NCI-H524 (cell line): Measurements from ENCODE around the gene DGUOK.
A peak's percentile ranks its signal among the peaks of the same experiment; 100 is the strongest.

Experiments used
- DNase-seq, 2 experiments: peaks; one replicate each; lab custom pipeline; 2025; lab: John Stamatoyannopoulos, UW

Gene DGUOK

DNA sequence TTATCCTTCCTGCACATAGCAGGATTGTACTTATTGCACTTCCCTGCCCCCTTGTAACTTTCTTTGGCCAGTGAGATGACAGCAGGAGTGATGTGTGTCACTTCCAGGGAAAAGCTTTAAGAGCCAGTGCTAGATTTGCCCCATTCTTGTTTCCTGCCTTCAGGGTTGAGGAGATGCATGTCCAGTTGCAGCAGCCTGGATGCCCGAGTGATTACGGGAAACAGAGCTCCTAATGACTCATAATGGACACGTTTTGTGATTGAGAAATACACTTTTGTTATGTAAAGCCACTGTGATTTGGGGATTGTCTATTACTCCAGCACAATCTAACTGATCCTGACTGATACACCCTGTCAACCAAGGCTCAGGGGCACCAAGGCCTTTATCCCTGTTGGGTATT is 53.0 kb downstream of the DGUOK start:
- no peak for DNase-seq

DNA sequence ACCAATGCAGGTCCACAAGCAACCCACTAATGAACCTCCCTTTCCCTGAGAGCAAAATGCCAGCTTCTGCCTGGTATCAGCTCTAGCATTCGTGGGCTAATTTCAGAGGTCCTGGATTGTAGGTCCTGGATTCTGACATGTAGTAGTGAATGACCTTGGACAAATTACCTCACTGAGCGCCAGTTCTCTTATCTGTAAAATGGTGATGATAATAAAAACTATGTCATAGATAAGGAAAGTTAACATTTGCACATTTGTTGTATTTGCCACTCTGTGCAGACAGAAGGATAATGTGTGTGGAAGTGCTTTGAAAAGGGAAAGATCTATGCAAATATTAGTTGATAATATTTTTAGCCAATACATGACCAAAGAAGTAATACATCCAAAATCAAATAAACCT is 53.9 kb downstream of the DGUOK start:
- no peak for DNase-seq

DNA sequence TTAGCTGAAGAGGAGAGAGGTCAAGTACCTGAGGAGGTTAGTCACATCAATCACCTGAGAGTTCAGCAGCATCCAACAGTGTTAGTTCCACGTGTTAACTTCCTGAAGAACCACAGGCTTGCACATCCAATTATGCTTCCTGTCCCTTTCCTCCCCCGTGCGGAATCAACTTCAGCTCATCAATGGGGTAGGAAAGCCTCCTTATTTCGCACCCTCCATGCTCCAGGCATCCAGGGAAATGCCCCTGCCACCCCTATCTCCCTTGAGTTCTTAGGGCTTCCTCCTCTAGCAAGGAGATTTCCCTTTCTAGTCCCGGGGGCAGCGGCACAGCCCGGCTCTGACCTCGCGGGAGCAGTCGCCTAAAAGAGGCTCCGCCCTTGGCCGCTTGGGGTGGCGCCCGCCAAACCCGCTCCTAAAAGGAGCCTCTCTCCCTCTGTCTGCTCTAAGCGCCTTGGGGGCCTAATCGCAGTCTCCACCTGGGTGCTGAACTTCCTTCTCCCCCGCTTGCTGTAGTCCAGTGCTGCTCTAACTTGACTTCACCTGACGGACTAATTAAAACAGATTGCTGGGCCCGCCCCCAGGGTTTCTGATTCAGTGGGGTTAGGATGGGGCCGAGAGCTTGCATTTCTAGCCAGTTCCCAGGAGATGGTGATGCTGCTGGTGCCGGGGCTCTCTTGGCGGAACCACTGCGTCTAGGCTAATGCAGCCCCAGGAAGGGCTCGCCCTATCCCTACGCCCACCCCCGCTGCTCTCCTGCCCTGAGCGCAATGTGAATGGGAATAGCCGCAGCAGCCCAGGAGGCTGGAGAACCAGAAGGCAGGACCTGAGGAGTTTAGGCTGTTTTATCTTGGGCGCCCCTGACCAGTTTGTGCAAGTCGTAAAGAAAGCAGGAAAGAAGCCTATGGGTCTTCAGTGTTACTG is 54.7 kb downstream of the DGUOK start:
- peak; percentile 68 to 80 for DNase-seq

DNA sequence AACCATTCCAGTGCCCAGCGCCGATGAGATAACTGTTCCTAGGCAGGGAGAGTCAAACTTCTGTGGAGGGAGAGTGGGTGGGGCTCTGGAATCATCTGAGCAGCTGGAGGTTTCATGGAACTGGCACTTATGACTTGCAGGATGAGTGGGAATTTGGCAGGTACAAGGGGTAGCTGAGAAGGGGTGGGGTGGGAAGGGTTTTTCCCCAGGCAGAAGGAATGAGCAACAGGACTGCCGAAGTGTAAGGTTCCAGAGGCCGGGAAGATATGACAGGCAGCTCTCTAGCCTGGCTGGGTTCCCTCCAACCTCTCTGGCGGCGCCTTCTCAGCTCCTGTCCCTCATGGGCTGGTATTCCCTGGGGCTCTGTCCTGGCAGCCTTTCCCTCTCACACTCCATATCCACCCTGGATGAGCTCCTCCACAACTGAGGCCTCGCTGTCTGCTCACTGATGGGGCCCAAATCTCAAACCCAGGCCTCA is 55.5 kb downstream of the DGUOK start:
- peak; percentile 47 to 70 for DNase-seq

DNA sequence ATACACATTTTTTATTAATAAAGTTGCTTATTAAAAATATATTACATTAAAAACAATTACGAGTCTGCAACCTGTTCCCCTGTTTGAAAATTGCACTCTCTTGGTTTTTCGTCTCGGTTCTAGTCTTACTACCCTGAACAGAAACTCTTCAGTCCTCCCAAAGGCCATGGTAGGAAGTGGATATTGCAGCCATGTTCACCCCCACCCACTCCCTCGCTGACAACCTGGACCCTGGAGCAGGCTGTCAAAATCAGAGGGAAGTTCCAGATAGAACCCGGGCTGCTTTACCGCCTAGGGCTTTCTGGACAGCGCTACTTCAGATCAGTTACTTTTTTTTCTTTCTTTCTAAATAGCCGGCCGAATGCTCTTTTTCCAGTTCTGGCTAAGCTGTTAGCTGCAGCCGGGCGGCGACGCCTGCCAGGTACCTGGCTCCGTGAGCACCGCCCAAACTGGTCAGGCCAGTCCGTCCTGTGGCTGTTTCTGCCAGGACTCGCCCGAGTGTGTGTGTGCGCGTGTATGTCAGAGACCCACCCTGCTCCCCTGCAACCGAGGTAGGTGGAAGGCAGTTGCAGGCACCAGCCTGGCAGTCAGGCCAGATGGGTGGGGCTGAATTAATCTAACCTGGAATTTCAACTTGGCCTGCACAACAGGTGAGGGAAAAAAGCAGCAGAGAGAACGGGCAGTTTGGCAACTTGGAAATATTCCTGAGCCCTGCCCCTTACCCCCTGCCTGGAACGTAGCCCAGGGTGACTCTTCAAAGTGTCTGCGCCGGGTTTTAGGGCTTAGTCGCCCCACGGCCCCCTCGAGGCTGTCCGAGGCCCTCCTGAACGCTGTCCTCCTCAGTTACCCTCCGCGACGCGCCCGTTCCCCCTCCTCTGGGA is 56.9 kb downstream of the DGUOK start:
- peak in 1 of 2 experiments; percentile 44 for DNase-seq

DNA sequence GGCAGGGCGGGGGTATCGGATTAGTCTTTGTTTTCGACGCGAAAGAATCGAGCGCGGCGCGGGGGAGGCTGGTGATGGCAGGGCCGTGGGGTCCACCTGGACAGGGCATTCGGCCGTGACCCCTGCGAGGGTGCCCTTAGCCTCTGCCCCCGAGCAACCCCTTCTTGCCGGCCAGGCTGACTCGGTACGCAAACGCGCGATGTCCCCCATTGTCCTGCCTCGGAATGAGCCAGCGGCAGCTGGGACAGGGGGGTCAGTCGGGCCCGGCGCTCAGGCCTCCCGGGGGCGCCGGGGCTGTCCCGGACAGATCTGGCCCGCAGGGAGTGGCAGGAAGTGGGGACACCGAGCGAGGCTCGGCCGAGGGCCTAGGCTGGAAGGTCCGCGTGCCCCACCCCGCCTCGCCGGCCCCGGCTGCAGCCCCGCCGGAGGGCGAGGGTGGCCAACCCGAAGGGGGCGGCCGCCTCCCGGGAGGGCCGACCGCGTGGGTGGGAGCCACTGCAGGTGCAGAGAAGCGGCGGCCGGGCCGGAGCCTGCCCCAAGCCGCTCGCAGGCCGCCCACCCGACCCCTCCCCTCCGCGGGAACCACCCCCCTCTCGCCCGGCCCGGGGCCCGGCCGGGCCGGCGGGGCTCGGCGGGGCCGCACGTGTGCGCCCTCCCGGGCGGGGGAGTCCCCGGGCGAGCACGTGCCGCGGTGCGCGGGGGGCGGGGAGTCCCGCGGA is 57.7 kb downstream of the DGUOK start, which contains the start of gene TET3:
TET3 (plus strand) TSS at position 708 of the 719 bp plus-strand sequence. CDS start 1,494 bp downstream, outside the sequence.
- peak in 1 of 2 experiments; percentile 52 for DNase-seq

DNA sequence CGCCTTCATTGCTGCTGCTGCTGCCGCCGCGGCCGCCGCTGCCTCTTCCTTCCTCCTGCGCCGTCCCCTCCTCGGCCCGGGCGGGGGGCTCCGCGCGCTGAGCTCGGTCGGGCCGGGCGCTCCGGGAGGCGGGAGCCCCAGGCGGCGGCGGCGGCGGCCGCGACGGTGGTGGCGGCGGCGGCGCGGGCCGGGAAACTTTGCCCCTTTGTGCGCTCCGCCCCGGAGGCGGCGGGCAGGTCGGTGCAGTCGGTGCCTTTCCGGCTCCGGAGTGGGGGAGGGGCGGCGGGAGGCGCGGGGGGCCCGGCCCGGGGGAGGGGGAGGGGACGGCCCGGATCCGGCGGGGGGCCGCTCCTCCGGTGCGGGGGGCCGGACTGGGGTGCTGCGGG is 58.2 kb downstream of the DGUOK start:
- no peak for DNase-seq

DNA sequence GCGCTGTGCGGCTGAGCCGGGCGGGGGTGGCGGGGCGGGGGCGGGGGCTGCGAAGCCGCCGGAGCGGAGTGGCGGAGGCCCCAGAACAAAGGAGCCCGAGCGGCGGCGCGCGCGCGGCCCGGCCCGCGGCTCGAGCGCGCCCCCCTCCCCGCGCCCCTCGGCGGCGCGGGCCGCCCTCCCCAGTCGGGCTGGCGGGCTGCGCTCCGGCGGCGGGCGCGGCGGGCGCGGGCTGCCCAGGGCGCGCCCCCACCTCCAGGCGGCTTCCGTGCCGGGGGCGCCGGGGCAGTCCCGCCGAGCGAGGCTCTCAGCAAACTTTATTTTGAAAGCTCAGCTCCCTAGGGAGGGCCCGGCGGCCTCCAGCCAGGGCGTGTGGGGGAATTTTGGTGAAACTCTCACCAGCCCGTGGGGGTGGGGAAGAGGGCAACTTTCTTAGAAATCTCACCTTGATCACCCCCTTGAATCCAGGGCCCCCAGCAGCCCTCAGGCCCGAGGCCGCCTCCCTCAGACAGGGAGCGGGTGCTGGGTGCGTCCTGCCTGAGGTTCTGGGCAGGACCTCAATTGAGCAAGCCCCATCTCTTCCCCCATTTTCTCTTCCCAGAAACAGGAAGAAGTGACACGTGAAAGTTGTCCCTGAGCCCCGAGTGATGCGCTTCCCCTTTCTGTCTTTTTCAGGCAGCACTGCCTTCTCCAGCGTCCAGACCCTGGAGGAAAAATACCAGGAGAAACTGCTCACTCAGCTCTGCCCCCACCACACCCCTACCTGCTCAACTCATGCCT is 58.8 kb downstream of the DGUOK start:
- peak in 1 of 2 experiments; percentile 24 for DNase-seq

DNA sequence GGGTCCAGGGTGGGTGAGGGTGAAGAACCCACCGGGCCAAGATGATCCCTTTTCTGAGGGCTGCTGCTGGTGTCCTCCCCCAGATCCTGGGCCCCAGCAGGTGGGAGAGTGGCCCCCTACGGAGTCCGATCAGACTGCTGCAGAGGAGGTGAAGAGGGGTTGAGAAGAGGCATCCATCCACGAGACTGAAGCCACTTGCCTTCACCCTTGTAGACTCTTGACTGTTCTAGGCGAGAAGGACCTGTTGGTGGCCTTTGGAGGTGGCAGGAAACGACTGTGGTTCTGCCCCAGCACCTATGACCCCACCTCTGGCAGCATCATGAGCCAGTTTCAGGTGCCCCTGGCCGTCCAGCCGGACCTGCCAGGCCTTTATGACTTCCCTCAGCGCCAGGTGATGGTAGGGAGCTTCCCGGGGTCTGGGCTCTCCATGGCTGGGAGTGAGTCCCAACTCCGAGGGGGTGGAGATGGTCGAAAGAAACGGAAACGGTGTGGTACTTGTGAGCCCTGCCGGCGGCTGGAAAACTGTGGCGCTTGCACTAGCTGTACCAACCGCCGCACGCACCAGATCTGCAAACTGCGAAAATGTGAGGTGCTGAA is 59.5 kb downstream of the DGUOK start:
- DNase-seq = no peak

DNA sequence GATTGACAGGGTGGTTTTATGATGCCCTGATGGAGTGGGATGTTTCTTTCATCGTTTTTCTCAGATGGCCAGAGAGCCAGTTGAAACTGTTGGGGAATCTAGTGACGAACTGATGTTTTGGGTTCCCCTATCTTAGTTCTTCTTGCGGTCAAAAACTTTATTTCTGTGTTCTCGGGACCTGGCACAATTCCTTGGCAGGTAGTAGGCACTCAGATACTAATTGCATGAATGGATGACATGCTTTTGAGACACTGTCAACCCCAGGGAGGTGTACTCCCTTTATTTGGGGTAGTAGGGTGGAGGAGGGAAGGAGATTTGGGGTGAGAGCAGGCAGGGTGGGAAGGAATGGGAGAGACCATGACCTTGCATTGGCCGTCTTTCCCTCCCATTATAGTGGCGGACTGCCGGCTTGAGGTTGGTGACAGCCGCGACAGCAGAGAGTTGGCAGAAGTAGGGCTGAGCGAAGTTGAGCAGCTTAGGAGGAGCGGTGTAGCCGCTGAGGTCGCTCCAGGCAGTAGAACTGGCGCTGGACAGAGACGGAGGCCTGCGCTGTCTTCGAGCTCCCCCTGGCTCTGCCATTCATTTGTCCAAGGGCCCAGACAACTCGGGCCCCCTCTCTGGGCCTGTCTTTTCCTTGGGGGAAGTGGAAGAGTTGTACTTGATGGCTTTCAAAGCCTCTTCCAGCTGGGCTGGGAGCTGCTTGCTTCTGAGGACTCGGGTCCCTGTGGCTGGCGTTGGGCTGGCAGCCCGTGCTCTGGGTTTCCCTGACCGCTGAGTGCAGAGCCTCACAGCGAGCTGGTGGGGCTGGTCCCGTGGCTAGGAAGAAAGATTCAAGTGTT is 60.6 kb downstream of the DGUOK start:
- DNase-seq = peak; percentile 19 to 40

DNA sequence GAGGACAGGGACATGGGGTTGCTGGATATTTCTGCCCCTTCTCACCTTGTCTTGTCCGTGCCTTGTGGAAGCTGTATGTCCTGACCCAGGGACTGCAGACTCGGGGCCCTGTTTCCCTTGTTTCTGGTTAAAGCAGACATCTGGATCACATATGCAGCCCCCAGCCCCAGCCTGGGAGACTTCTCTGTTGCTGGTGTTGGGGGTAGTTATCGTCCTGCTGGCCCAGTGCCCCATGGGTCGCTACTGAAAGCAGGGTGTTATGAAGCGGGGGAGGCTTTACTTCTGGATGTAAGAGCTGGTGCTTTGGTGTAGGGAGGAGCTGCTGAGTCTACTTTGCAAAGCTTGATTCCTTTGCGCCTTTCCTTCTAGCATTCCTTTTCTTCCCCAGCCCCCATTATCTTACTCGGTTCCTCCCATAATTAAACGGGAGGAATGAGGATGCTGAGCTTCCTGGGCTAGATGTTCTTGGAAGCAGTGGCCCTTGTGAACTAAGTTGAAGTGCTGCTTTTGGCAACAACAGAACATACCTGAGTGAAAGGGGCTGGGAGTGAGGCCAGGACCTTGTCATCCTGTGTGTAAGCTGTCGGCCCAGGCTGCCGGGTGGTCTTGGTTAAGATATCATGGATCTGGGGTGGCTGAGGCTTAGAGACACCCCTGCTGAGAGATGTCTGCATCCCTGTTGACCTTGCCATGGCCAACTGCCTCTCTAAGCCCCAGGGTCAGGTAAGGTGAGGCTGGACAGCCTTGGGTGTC is 61.4 kb downstream of the DGUOK start:
- DNase-seq = no peak

DNA sequence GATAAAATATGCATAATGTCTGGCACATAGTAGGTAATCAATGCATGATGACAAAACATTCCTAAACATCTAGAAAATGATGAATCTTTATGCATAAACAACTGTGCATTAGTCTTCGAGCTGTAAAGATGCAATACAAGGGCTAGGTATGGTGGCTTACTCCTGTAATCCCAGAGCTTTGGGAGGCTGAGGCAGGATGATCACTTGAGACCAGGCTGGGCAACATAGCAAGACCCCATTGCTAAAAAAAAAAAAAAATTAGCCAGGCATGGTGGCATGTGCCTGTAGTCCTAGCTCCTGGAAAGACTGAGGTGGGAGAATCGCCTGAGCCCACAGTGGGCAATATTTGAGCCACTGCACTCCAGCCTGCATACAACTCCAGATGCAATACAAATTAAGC is 63.3 kb downstream of the DGUOK start:
- DNase-seq = no peak

DNA sequence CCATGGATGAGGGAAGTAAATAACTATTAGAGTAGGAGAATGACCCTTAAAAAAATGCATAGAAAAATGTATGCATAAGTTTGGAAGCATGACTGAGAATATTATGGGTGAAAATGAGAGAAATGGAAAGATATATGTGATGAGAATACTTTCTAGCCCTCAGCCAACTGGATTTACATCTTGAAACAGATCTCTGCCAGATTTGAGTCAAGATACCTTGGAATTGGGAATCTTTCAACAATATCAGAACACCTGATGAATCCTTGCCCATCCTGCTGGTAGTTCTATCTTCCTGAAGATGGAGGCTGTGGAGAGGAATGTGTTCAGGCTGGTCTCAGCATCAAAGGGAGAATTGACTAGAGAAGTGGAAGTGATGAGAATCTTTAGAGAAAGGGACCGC is 63.9 kb downstream of the DGUOK start:
- DNase-seq = no peak

DNA sequence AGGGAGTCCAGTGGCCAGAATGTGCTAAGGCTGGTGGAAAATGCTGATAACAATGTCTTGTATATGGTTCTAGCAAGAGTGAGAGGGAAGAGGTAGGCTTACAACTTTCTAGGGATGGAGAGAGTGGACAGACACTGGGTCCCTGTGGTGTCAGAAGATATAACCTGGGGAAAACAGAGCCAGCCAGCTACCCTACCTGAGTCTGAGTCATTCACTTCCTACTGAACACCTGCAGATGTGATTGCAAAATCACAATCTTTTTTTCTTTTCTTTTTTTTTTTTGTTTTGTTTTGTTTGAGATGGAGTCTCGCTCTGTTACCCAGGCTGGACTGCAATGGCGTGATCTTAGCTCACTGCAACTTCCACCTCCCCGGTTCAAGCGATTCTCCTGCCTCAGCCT is 65.4 kb downstream of the DGUOK start:
- DNase-seq = no peak

DNA sequence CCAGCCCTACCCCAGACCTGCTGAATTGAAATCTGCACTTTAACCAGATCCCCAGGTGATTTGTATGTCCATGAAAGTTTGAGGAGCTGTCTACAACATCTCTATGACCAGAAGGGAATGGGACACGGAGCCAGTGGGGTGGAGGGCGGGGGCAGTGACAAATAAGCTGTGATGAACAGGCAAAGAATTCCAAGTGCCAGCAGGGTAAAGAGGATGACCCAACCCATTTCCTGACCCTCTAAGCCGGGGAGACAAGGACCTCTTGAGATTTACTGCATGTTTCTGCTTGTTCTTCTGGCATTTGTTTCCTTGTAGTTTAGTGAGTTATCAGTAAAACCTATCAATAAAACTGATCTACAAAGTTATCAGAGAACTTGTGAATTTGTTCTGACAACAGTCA is 66.7 kb downstream of the DGUOK start:
- no peak for DNase-seq

DNA sequence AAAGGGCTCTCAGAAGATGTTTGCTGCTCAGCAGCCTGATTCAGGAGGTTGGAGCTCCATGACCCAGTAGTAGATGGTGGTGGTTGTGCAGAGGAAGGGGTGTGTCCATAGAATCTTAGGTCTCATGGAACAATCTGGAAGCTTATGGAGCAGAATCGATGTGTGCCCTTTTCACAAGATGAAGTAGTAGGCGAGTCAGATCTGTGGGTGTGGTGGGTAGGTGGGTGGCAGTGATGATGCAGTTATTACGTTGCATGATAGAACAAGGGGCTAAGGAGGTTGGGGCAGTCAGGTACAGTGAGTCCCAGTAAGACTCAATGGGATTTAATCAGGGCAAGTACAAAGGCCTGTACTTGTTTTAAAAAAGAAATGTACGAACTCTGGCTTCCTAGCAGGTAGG is 67.1 kb downstream of the DGUOK start:
- DNase-seq = no peak

DNA sequence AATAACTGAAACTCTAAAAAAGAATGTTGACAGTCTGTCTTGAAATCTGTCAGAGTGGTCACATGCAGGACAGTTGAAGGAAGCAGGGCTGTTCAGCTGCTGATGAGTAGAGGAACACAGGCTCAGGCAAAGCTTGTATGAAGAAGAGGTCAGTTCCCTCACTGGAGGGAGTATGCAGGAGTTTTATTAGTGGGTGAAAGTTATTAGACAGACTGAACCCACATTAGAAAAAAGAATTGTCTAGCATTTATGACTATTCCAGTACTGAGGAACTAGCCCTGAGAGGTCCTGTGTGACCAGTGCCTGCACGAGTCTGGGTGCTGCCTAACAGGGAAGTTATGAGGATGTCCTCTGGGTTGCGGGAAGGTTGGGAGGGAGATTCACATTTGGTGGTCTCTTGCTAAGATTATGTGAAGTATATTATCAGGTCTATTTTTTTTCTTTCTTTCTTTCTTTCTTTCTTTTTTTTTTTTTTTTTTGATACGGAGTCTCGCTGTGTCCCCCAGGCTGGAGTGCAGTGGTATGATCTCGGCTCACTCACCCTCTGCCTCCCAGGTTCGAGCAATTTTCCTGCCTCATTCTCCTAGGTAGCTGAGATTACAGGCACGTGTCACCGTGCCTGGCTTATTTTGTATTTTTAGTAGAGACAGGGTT is 67.6 kb downstream of the DGUOK start:
- DNase-seq = no peak

DNA sequence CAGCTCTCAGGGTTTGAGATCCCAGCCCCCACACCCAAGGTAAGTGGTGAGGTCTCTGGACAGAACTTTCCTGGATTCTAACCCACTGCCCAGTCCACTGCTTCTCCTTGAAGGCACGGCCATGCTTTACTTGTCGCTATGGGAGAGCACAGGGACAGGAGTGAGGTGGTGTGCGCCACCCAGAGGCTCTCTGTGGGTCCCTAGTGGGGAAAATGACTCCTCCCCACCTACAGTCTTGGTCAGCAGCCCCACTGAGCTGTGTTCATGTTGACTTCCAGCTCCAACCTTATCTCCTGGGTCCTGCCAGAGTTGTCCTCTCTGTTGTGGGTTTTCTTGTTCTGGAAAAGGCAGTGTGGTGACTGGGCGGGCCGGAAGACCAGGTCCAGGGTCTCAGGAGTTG is 69.1 kb downstream of the DGUOK start:
- no peak for DNase-seq

DNA sequence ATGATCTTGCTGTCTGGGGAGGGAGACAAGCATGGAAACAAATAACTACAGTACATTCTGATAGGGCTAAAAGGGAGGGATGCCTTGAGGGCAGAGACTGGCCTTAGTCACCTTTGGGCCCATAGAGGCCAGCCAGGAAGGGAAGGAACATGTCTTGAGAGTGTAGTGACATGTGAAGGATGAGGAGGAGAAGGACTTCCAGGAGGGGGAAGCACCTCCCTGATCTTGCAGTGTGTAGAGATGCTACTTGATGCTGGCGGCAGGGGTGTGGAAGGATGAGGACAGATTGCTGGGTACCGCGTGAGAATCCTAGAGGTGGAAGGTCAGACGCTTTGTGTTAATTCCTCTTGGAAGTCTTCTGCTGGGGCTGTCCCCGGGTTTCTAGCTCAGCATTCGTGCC is 71.1 kb downstream of the DGUOK start:
- DNase-seq = peak in 1 of 2 experiments; percentile 12
